H1 (cell line): ENCODE data around the gene RRM2. TPM values are rescaled to one million over a fixed set of nuclear protein-coding genes. Genes with fewer than 3 reads are reported as not detected.

Experiments used
- CTCF ChIA-PET: fragments of 300-600 bp; sonication (Branson Sonifier 250); formaldehyde crosslinking; loops from one replicate; lab custom pipeline; 2021; ENCODE audit not compliant: partially characterized antibody; lab: Charles Lee
- POLR2A ChIA-PET: fragments of 300-600 bp; sonication (Branson Sonifier 250); formaldehyde crosslinking; loops from one replicate; lab custom pipeline; 2021; ENCODE audit warnings: inconsistent platforms; ENCODE audit not compliant: partially characterized antibody; lab: Charles Lee
- DNase-seq, 2 experiments: peaks; one replicate each; pipeline versions ENCODE4 v3.0.0 to v3.0.0-alpha.2; 2010 to 2022; ENCODE audit warnings: low spot score in 2 of 2, low read depth in 1 of 2, mixed read lengths in 1 of 2
- FAIRE-seq: peaks from 2 replicates; lab custom pipeline; 2011; peaks lifted over from hg19 to GRCh38; lab: Jason Lieb, UNC
- H2AFZ ChIP-seq: 2 replicates; pipeline ENCODE4 v1.8.1; 2012; ENCODE audit warnings: low read length, inconsistent platforms
- H2AK5ac ChIP-seq: 2 replicates; pipeline ENCODE4 v1.6.1; 2013; ENCODE audit warnings: low read depth, low read length
- H2BK120ac ChIP-seq: replicated peaks from 2 replicates; pipeline ENCODE3; 2013; ENCODE audit warnings: low read depth, low read length, inconsistent platforms
- H2BK12ac ChIP-seq: 2 replicates; pipeline ENCODE4 v1.6.1; 2013; ENCODE audit warnings: low read depth, low read length
- H2BK15ac ChIP-seq: 2 replicates; pipeline ENCODE4 v1.6.1; 2013; ENCODE audit warnings: low read length
- H2BK20ac ChIP-seq: 2 replicates; pipeline ENCODE4 v1.6.1; 2013; ENCODE audit warnings: low read length
- H2BK5ac ChIP-seq: 2 replicates; pipeline ENCODE4 v1.6.1; 2013; ENCODE audit warnings: low read depth, low read length
- H3K14ac ChIP-seq: 2 replicates; pipeline ENCODE4 v1.6.1; 2013; ENCODE audit warnings: inconsistent platforms; ENCODE audit not compliant: insufficient read length
- H3K18ac ChIP-seq: 2 replicates; pipeline ENCODE4 v1.6.1; 2013; ENCODE audit warnings: low read length; ENCODE audit errors: extremely low read depth
- H3K23ac ChIP-seq: 2 replicates; pipeline ENCODE4 v1.6.1; 2013; ENCODE audit warnings: inconsistent platforms; ENCODE audit not compliant: insufficient read length
- H3K23me2 ChIP-seq: 2 replicates; pipeline ENCODE4 v1.6.1; 2013; ENCODE audit warnings: low read depth, low read length
- H3K27ac ChIP-seq: 2 replicates; pipeline ENCODE4 v1.6.1; 2011; ENCODE audit warnings: low read depth, low read length, inconsistent platforms
- H3K27me3 ChIP-seq, 4 experiments: replicated peaks in 1 of 4; 1 replicate in 1 of 4; 2 replicates in 3 of 4; pipeline versions ENCODE4 v1.6.1 to v1.8.1; 2011 to 2013; ENCODE audit warnings: low read length in 3 of 4, mild to moderate bottlenecking in 3 of 4, inconsistent platforms in 2 of 4, mixed read lengths in 2 of 4, moderate library complexity in 1 of 4; ENCODE audit not compliant: control insufficient read depth in 3 of 4, insufficient read depth in 3 of 4; ENCODE audit errors: extremely low read depth in 1 of 4
- H3K36me3 ChIP-seq, 4 experiments: 2 replicates each; pipeline versions ENCODE4 v1.6.1 to v1.8.1; 2011 to 2013; ENCODE audit warnings: mild to moderate bottlenecking in 4 of 4, low read length in 3 of 4, moderate library complexity in 2 of 4, control low read depth in 1 of 4, inconsistent platforms in 1 of 4; ENCODE audit not compliant: insufficient read depth in 4 of 4, control insufficient read depth in 2 of 4
- H3K4ac ChIP-seq: replicated peaks from 2 replicates; pipeline ENCODE3; 2013; ENCODE audit warnings: low read length, low read depth, mixed read lengths, inconsistent platforms; ENCODE audit not compliant: insufficient read length
- H3K4me1 ChIP-seq, 4 experiments: replicated peaks in 1 of 4; 1 replicate in 1 of 4; 2 replicates in 3 of 4; pipeline versions ENCODE4 v1.6.1 to v1.8.1; 2011 to 2013; ENCODE audit warnings: low read length in 3 of 4, inconsistent platforms in 2 of 4, mixed read lengths in 1 of 4; ENCODE audit not compliant: insufficient read depth in 4 of 4, control insufficient read depth in 3 of 4
- H3K4me2 ChIP-seq, 2 experiments: 2 replicates each; pipeline versions ENCODE4 v1.6.1 to v1.8.1; 2011 to 2013; ENCODE audit warnings: low read depth in 2 of 2, low read length in 2 of 2, control low read depth in 1 of 2, inconsistent platforms in 1 of 2, mild to moderate bottlenecking in 1 of 2; ENCODE audit not compliant: insufficient read depth in 1 of 2
- H3K4me3 ChIP-seq, 4 experiments: fragments of 200-600, 300-600 bp in 1 of 4; sonication (generic), shearing (Covaris generic), sonication (Bioruptor Twin) in 1 of 4; 2 replicates each; pipeline versions ENCODE4 v1.5.1 to v1.8.1; 2011 to 2016; ENCODE audit warnings: low read length in 4 of 4, low read depth in 3 of 4, control low read depth in 2 of 4, inconsistent platforms in 2 of 4, mild to moderate bottlenecking in 2 of 4, mixed read lengths in 1 of 4, moderate library complexity in 1 of 4; ENCODE audit not compliant: insufficient read depth in 2 of 4; ENCODE audit errors: extremely low read depth in 1 of 4
- H3K56ac ChIP-seq: replicated peaks from 2 replicates; pipeline ENCODE3; 2013; ENCODE audit warnings: low read depth, mild to moderate bottlenecking, mixed read lengths, low read length, inconsistent platforms; ENCODE audit not compliant: insufficient read length
- H3K79me1 ChIP-seq: 2 replicates; pipeline ENCODE4 v1.6.1; 2013; ENCODE audit warnings: low read depth, low read length, control low read depth
- H3K79me2 ChIP-seq, 2 experiments: 2 replicates each; pipeline versions ENCODE4 v1.6.1 to v1.8.1; 2012 to 2013; ENCODE audit warnings: low read length in 2 of 2, mild to moderate bottlenecking in 2 of 2, inconsistent platforms in 1 of 2; ENCODE audit not compliant: insufficient read depth in 2 of 2, control insufficient read depth in 1 of 2
- H3K9ac ChIP-seq, 4 experiments: replicated peaks in 1 of 4; 1 replicate in 1 of 4; 2 replicates in 3 of 4; pipeline versions ENCODE4 v1.6.1 to v1.8.1; 2011 to 2013; ENCODE audit warnings: low read depth in 3 of 4, low read length in 3 of 4, control low read depth in 2 of 4, mild to moderate bottlenecking in 2 of 4, moderate library complexity in 2 of 4, inconsistent platforms in 1 of 4; ENCODE audit errors: extremely low read depth in 1 of 4
- H3K9me3 ChIP-seq, 2 experiments: 2 replicates each; pipeline versions ENCODE4 v1.6.1 to v1.8.1; 2012 to 2013; ENCODE audit warnings: mild to moderate bottlenecking in 2 of 2, moderate library complexity in 2 of 2, control low read depth in 1 of 2, inconsistent platforms in 1 of 2, low read depth in 1 of 2, low read length in 1 of 2, mixed read lengths in 1 of 2; ENCODE audit not compliant: insufficient read depth in 2 of 2
- H4K20me1 ChIP-seq, 2 experiments: replicated peaks in 1 of 2; 2 replicates each; pipeline versions ENCODE3 to v1.8.1; 2011 to 2013; ENCODE audit warnings: inconsistent platforms in 2 of 2, low read length in 2 of 2, mild to moderate bottlenecking in 1 of 2; ENCODE audit not compliant: insufficient read depth in 2 of 2, control insufficient read depth in 1 of 2
- H4K5ac ChIP-seq: 2 replicates; pipeline ENCODE4 v1.6.1; 2013; ENCODE audit warnings: low read length, low read depth, mixed read lengths, inconsistent platforms; ENCODE audit not compliant: insufficient read length
- H4K8ac ChIP-seq: 2 replicates; pipeline ENCODE4 v1.8.0; 2013; ENCODE audit warnings: mild to moderate bottlenecking, moderate library complexity, low read length, inconsistent platforms; ENCODE audit not compliant: insufficient read depth; ENCODE audit errors: extremely low read depth
- H4K91ac ChIP-seq: replicated peaks from 2 replicates; pipeline ENCODE3; 2013; ENCODE audit warnings: low read length, mixed read lengths, inconsistent platforms; ENCODE audit not compliant: insufficient read length
- ATF3 ChIP-seq: IDR thresholded peaks from 2 replicates; pipeline ENCODE4 v1.6.1; 2011; ENCODE audit warnings: low read depth, mild to moderate bottlenecking, low read length; ENCODE audit not compliant: insufficient read depth
- JUND ChIP-seq: IDR thresholded peaks from 2 replicates; pipeline ENCODE4 v1.6.1; 2011; ENCODE audit warnings: mild to moderate bottlenecking, improper control_type of control experiment, low read length
- KDM5A ChIP-seq: fragments of 200-600 bp; IDR thresholded peaks from 2 replicates; pipeline ENCODE4 v1.7.1; 2012; ENCODE audit warnings: mild to moderate bottlenecking, low read length, inconsistent platforms, mixed read lengths
- POU5F1 ChIP-seq: IDR thresholded peaks from 2 replicates; pipeline ENCODE4 v1.6.1; 2011; ENCODE audit warnings: low read depth, mild to moderate bottlenecking, low read length, moderate library complexity
- SUZ12 ChIP-seq: fragments of 200-600 bp; sonication (generic); IDR thresholded peaks from 2 replicates; pipeline ENCODE4 v1.6.1; 2012; ENCODE audit warnings: mild to moderate bottlenecking, inconsistent platforms, low read length, moderate library complexity, mixed read lengths
- YY1 ChIP-seq: IDR thresholded peaks from 2 replicates; pipeline ENCODE4 v1.6.1; 2011; ENCODE audit warnings: low read depth, mild to moderate bottlenecking, low read length
- WGBS, 2 experiments: shearing (Covaris generic) in 1 of 2; methylation state at CpG; one replicate each; pipeline versions ENCODE4 v1.1.6 to v1.1.7; 2013 to 2015; ENCODE audit warnings: low lambda C conversion rate in 2 of 2, mixed read lengths in 2 of 2, inconsistent platforms in 1 of 2, low coverage in 1 of 2, missing lambda C conversion rate in 1 of 2; ENCODE audit not compliant: insufficient replicate concordance in 2 of 2, insufficient coverage in 1 of 2, insufficient read length in 1 of 2; ENCODE audit errors: extremely low coverage in 1 of 2, missing lambda C conversion rate in 1 of 2; 5-methylcytosine and 5-hydroxymethylcytosine counted together
- polyA plus RNA-seq, 7 experiments: library from polyadenylated mRNA; depleted of rRNA in 3 of 7; stranded (reverse) in 5 of 7; unstranded in 2 of 7; fragments of >200 nt in 5 of 7; fragments of 200-250 nt in 2 of 7; gene quantifications; 1 replicate in 5 of 7; 2 replicates in 1 of 7; 4 replicates in 1 of 7; pipeline versions ENCODE4 v1.2.1 to v1.2.3, GENCODE V29; 2011 to 2013; ENCODE audit warnings: missing spikeins in 2 of 7, mixed read lengths in 2 of 7
- total RNA-seq: library from RNA; stranded (reverse); fragmentation: NEBNext Ultra II Directional; extraction: Animal tissue kit (Norgen Biotek cat#: 25700); gene quantifications from 2 replicates; pipeline ENCODE4 v1.2.1, GENCODE V29; 2021

Gene RRM2
- total and polyA plus RNA-seq, 2 of the 8 experiments (the other 6 are each of a cell fraction or from before 2014, with no cell fraction given): 37.7 to 215 TPM

DNA sequence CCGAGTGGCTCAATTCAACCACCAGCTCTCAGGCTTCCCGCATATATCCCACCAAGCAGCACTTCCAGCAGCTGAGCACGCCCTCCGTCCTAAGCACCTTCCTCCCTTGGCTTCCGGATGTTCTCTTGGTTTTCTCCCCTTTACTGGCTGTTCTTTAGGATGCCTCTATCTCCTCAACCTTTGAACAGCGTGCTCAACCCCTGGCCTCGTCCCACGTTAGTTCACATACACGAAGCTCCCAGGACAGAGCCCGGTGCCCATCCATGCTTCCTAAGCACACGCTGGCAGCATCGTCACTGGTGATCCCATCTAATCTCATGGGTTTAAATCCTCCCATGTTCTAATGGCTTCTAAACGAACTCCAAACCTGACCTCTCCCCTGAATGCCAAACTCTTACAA, 46.0 kb upstream of the RRM2 start:
- no peak for FAIRE-seq
- peaks cover 14 to 32% (median 25%) of the 10 kb centered on the region in 4 experiments for H3K27me3 ChIP-seq
- H3K9me3 ChIP-seq: no peaks in the 10 kb centered on the region
- H4K5ac ChIP-seq: no peak overlapping the region
- no peaks in the 10 kb centered on the region for H4K20me1 ChIP-seq
- H2BK15ac ChIP-seq: 0 out of 2 replicates have a peak overlapping the region, but pooled peaks have one; percentile 46
- H3K4me1 ChIP-seq: peaks cover 2 to 16% (median 11%) of the 10 kb centered on the region in 4 experiments; a peak in 4 of 7 replicates
- no peaks in the 10 kb centered on the region for H3K79me2 ChIP-seq
- no peak overlapping the region for H2AFZ ChIP-seq
- no peak overlapping the region for H3K4ac ChIP-seq
- no peak overlapping the region for H3K27ac ChIP-seq
- CTCF ChIA-PET: interaction anchor here (0.8 to 20.0 kb wide), 5 partner anchors 10 to 29 kb away, joined by 3 to 429 read pairs (median 3); no protein-coding TSS in a partner anchor
- 92% methylated on average over 13 of the region's 13 CpGs; no CpG with 5 or more reads in 1 of the 2 experiments for WGBS, 2 experiments
- no peak overlapping the region for H3K4me2 ChIP-seq
- no peak overlapping the region for H4K8ac ChIP-seq
- no peak overlapping the region for H3K4me3 ChIP-seq
- no peak overlapping the region for H4K91ac ChIP-seq
- no peak overlapping the region for H3K9ac ChIP-seq
- H3K18ac ChIP-seq: no peak overlapping the region; the same call in 1 of the 2 replicates
- POLR2A ChIA-PET: no interaction called here
- H2BK120ac ChIP-seq: no peak overlapping the region
- DNase-seq: no peak
- no peak overlapping the region for H2BK20ac ChIP-seq
- H3K14ac ChIP-seq: no peak overlapping the region
- H3K79me1 ChIP-seq: no peaks in the 10 kb centered on the region
- H3K23me2 ChIP-seq: peaks cover 10% of the 10 kb centered on the region; the same call in 1 of the 2 replicates
- no peak overlapping the region for H2AK5ac ChIP-seq
- H2BK5ac ChIP-seq: no peak overlapping the region
- no peak overlapping the region for H3K23ac ChIP-seq
- no peak overlapping the region for H3K56ac ChIP-seq
- H2BK12ac ChIP-seq: no peak overlapping the region
- H3K36me3 ChIP-seq: no peaks in the 10 kb centered on the region
- TF ChIP-seq KDM5A (no peak), YY1 (no peak), ATF3 (no peak), JUND (no peak), SUZ12 (no peak), POU5F1 (no peak)
